Measurements from ENCODE around the gene SERPINA6. TPM values are rescaled to one million over a fixed set of nuclear protein-coding genes. Genes with fewer than 3 reads are reported as not detected.

SERPINA6 gene
- total and polyA plus RNA-seq, 2 donors (not counting 1 experiment from before 2014, with no cell fraction given) = not detected

GRCh38 chr14:94363151-94363624, 40.1 kb upstream of the SERPINA6 start:
- Histone ChIP-seq H3K9ac (ENCODE audit: low read length) (no peak overlapping the region), H3K27me3 (replicated peaks in 1 of 4; ENCODE audit: control extremely low read depth in 1 of 4, control insufficient read depth in 3 of 4, insufficient read depth in 4 of 4, low read length in 3 of 4) (no peaks in the 10 kb centered on the region), H3K9me3 (ENCODE audit: control extremely low read depth in 1 of 3, control insufficient read depth in 2 of 3, insufficient read depth in 1 of 3, low read length in 2 of 3) (peaks cover 0 to 3% (median 0%) of the 10 kb centered on the region in 3 donors), H2AFZ (ENCODE audit: insufficient read depth, low read depth, low read length, poor library complexity, severe bottlenecking) (no peak overlapping the region), H3K79me2 (ENCODE audit: control insufficient read depth, insufficient read depth, low read length) (no peaks in the 10 kb centered on the region), H3K4me1 (ENCODE audit: control insufficient read depth in 2 of 2, insufficient read depth in 2 of 2, low read length in 2 of 2) (no peaks in the 10 kb centered on the region), H4K20me1 (ENCODE audit: control insufficient read depth, insufficient read depth, low read length, poor library complexity, severe bottlenecking) (no peaks in the 10 kb centered on the region), H3K27ac (ENCODE audit: low read length in 2 of 2) (no peak overlapping the region), H3K36me3 (replicated peaks in 1 of 2; ENCODE audit: control extremely low read depth in 1 of 2, control insufficient read depth in 1 of 2, extremely low read depth in 1 of 2, insufficient read depth in 2 of 2, low read length in 1 of 2) (no peaks in the 10 kb centered on the region), H3K4me3 (ENCODE audit: control extremely low read depth in 1 of 5, extremely low read depth in 1 of 5, insufficient read depth in 1 of 5, low read depth in 2 of 5, low read length in 4 of 5) (no peak overlapping the region), H3K4me2 (replicated peaks; ENCODE audit: low read depth, low read length, poor library complexity, severe bottlenecking) (no peak overlapping the region)
- DNase-seq (no peak), ATAC-seq (ENCODE audit: low read depth) (no peak)
- H3K27ac Mint-ChIP-seq = no peak overlapping the region
- TF ChIP-seq, protein P1, sequence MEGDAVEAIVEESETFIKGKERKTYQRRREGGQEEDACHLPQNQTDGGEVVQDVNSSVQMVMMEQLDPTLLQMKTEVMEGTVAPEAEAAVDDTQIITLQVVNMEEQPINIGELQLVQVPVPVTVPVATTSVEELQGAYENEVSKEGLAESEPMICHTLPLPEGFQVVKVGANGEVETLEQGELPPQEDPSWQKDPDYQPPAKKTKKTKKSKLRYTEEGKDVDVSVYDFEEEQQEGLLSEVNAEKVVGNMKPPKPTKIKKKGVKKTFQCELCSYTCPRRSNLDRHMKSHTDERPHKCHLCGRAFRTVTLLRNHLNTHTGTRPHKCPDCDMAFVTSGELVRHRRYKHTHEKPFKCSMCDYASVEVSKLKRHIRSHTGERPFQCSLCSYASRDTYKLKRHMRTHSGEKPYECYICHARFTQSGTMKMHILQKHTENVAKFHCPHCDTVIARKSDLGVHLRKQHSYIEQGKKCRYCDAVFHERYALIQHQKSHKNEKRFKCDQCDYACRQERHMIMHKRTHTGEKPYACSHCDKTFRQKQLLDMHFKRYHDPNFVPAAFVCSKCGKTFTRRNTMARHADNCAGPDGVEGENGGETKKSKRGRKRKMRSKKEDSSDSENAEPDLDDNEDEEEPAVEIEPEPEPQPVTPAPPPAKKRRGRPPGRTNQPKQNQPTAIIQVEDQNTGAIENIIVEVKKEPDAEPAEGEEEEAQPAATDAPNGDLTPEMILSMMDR (IDR thresholded peaks at IDR 0.05) = no peak
- TF ChIP-seq EZH2 (IDR thresholded peaks at IDR 0.05; ENCODE audit: borderline replicate concordance, insufficient read depth, low read depth, low read length, poor library complexity, severe bottlenecking) = no peak
- intact Hi-C loops (cut with micrococcal nuclease) = no loop called here
- H3K4me3 Mint-ChIP-seq = no peak overlapping the region
- 85% methylated on average over 12 of the region's 12 CpGs for WGBS (ENCODE audit: insufficient coverage)
- CTCF ChIA-PET = no interaction called here
- H3K9me3 Mint-ChIP-seq (ENCODE audit: insufficient read depth) = no peaks in the 10 kb centered on the region
- peaks cover 5% of the 10 kb centered on the region for H3K27me3 Mint-ChIP-seq
- no peaks in the 10 kb centered on the region for H3K4me1 Mint-ChIP-seq
- POLR2A ChIA-PET = no interaction called here

DNA sequence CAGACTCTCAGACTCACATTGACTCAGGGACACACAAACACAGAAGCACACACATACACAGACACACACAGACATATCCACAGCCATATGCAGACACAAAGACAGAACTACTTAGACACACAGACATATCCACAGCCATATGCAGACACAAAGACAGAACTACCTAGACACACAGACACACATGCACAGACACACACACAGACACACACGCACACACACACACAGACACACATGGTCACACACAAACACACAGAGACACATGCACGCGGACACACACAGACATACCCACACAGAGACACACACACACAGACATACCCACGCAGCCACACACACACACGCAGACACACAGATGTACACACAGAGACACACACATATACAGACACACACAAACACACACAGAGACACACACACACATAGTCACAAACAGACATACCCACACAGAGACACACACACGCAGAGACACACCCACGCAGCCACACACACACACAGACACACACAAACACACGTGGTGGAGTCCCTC, 39.5 kb upstream of the SERPINA6 start:
- no peaks in the 10 kb centered on the region for H3K36me3 ChIP-seq (replicated peaks in 1 of 2; ENCODE audit: control extremely low read depth in 1 of 2, control insufficient read depth in 1 of 2, extremely low read depth in 1 of 2, insufficient read depth in 2 of 2, low read length in 1 of 2)
- no peaks in the 10 kb centered on the region for H3K4me1 Mint-ChIP-seq
- ATAC-seq (ENCODE audit: low read depth) (no peak), DNase-seq (no peak)
- H3K4me3 Mint-ChIP-seq = no peak overlapping the region
- H3K4me1 ChIP-seq (ENCODE audit: control insufficient read depth in 2 of 2, insufficient read depth in 2 of 2, low read length in 2 of 2) = no peaks in the 10 kb centered on the region
- no peaks in the 10 kb centered on the region for H3K27me3 ChIP-seq (replicated peaks in 1 of 4; ENCODE audit: control extremely low read depth in 1 of 4, control insufficient read depth in 3 of 4, insufficient read depth in 4 of 4, low read length in 3 of 4)
- no peaks in the 10 kb centered on the region for H3K79me2 ChIP-seq (ENCODE audit: control insufficient read depth, insufficient read depth, low read length)
- intact Hi-C loops (cut with micrococcal nuclease) = no loop called here
- ChIA-PET CTCF (no interaction called here), POLR2A (no interaction called here)
- H3K9me3 Mint-ChIP-seq (ENCODE audit: insufficient read depth) = no peaks in the 10 kb centered on the region
- no peak overlapping the region for H3K27ac ChIP-seq (ENCODE audit: low read length in 2 of 2)
- H3K27me3 Mint-ChIP-seq = peaks cover 5% of the 10 kb centered on the region
- WGBS (ENCODE audit: insufficient coverage) = 87% methylated on average over 8 of the region's 8 CpGs
- no peaks in the 10 kb centered on the region for H4K20me1 ChIP-seq (ENCODE audit: control insufficient read depth, insufficient read depth, low read length, poor library complexity, severe bottlenecking)
- H3K27ac Mint-ChIP-seq = no peak overlapping the region
- H3K4me2 ChIP-seq (replicated peaks; ENCODE audit: low read depth, low read length, poor library complexity, severe bottlenecking) = no peak overlapping the region
- H2AFZ ChIP-seq (ENCODE audit: insufficient read depth, low read depth, low read length, poor library complexity, severe bottlenecking) = no peak overlapping the region
- H3K9me3 ChIP-seq (ENCODE audit: control extremely low read depth in 1 of 3, control insufficient read depth in 2 of 3, insufficient read depth in 1 of 3, low read length in 2 of 3) = peaks cover 0 to 3% (median 0%) of the 10 kb centered on the region in 3 donors
- H3K9ac ChIP-seq (ENCODE audit: low read length) = no peak overlapping the region
- TF ChIP-seq, protein P1 (IDR thresholded peaks at IDR 0.05) = no peak
- TF ChIP-seq EZH2 (IDR thresholded peaks at IDR 0.05; ENCODE audit: borderline replicate concordance, insufficient read depth, low read depth, low read length, poor library complexity, severe bottlenecking) = no peak
- H3K4me3 ChIP-seq (ENCODE audit: control extremely low read depth in 1 of 5, extremely low read depth in 1 of 5, insufficient read depth in 1 of 5, low read depth in 2 of 5, low read length in 4 of 5) = no peak overlapping the region

Data from B cell (primary cell).